Lower leg skin (tissue), 4 donors: ENCODE results near the gene RPTOR. TPM values are rescaled to one million over a fixed set of nuclear protein-coding genes. Genes with fewer than 3 reads are reported as not detected.

Source experiments
- DNase-seq, 2 donors: peaks; one replicate each; pipeline ENCODE4 v3.0.0-alpha.2; 2019; ENCODE audit warnings: low spot score in 2 of 2
- H3K4me3 ChIP-seq: fragments of 200-600 bp; sonication (generic); 2 replicates; pipeline ENCODE4 v1.5.1; 2017; ENCODE audit warnings: mild to moderate bottlenecking, low read depth; ENCODE audit not compliant: poor library complexity, severe bottlenecking
- POLR2A ChIP-seq, 2 donors: fragments of 450-650 bp; IDR thresholded peaks; one replicate each; pipeline ENCODE4 v1.6.1; 2016 to 2017; ENCODE audit warnings: antibody characterized with exemption in 2 of 2, mild to moderate bottlenecking in 1 of 2, moderate library complexity in 1 of 2
- WGBS, 2 donors: methylation state at CpG; one replicate each; pipeline ENCODE4 v1.1.5; 2018; 5-methylcytosine and 5-hydroxymethylcytosine counted together
- intact Hi-C: fragments of 100-400 bp; cut with DNase I; formaldehyde crosslinking; loops from one replicate; pipeline ENCODE4 v1.15.0; 2023; ENCODE audit warnings: low total_unique reads
- total RNA-seq, 4 donors: library from RNA; depleted of rRNA; stranded (reverse); fragments of >200 nt; gene quantifications; one replicate each; pipeline ENCODE4 v1.1.0, GENCODE V29; 2016
- TF ChIP-seq, protein P1 (sequence below), 3 donors: fragments of 450-650 bp; IDR thresholded peaks; one replicate each; pipeline ENCODE4 v1.5.1; 2016; ENCODE audit warnings: antibody characterized with exemption in 3 of 3, mild to moderate bottlenecking in 3 of 3, moderate library complexity in 2 of 3

RPTOR gene
- total RNA-seq, 4 donors from 2014 or later = 30.7 to 68.2 (median 39.8) TPM

DNA sequence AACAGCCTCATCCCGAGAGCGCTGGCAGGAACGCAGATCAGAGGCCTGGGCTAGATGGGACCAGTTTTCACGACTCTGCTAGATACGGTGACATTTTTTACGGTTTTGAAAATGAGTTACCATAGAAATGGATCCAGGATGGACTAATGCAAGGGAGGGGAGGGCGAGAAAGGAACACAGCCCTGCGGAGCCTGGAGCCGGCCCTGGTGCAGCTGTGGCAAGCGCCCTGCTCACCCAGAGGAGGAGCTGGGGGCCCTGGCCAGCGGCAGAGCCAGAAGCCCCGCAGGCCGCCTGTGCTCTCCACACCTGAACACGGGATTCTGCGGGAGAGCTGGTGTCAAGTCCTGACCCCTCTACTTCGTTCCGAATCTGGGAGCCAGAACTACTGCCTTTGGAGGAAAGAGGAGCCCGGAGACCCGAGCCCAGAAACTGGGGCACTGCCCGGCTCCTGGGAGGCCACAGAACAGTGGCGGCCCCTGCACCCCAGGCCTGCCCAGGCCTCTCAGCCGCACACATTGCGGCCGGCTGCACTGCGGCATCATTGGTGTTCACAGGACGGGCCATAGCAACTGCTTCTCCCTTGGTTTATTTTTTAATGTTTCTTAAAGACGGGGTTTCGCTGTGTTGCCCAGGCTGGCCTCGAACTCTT lies 358.4 kb downstream of the RPTOR start:
- TF ChIP-seq, protein P1, sequence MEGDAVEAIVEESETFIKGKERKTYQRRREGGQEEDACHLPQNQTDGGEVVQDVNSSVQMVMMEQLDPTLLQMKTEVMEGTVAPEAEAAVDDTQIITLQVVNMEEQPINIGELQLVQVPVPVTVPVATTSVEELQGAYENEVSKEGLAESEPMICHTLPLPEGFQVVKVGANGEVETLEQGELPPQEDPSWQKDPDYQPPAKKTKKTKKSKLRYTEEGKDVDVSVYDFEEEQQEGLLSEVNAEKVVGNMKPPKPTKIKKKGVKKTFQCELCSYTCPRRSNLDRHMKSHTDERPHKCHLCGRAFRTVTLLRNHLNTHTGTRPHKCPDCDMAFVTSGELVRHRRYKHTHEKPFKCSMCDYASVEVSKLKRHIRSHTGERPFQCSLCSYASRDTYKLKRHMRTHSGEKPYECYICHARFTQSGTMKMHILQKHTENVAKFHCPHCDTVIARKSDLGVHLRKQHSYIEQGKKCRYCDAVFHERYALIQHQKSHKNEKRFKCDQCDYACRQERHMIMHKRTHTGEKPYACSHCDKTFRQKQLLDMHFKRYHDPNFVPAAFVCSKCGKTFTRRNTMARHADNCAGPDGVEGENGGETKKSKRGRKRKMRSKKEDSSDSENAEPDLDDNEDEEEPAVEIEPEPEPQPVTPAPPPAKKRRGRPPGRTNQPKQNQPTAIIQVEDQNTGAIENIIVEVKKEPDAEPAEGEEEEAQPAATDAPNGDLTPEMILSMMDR (IDR thresholded peaks at IDR 0.05) = no peak
- TF ChIP-seq POLR2A (IDR thresholded peaks at IDR 0.05) = no peak
- DNase-seq = no peak
- intact Hi-C loops = no loop called here
- no peak overlapping the region for H3K4me3 ChIP-seq
- 91 to 96% methylated on average over 23 to 29 of the region's 29 CpGs for WGBS, 2 donors

- H3K4me3 ChIP-seq = no peak overlapping the region
- DNase-seq = no peak
- intact Hi-C loops = no loop called here
- 89 to 92% methylated on average over 30 of the region's 30 CpGs for WGBS, 2 donors
- no peak for TF ChIP-seq POLR2A (IDR thresholded peaks at IDR 0.05)
These were observed 359.6 kb downstream of the RPTOR start for GRCh38 chr17:80904036-80904753.

GRCh38 chr17:80905586-80906230 lies 361.1 kb downstream of the RPTOR start:
- H3K4me3 ChIP-seq = no peak overlapping the region
- WGBS, 2 donors = 95 to 96% methylated on average over 18 to 22 of the region's 22 CpGs
- no peak for TF ChIP-seq POLR2A (IDR thresholded peaks at IDR 0.05)
- TF ChIP-seq, protein P1 (IDR thresholded peaks at IDR 0.05) = no peak
- intact Hi-C loops = no loop called here
- DNase-seq = no peak

GRCh38 chr17:80906364-80907259 lies 362.0 kb downstream of the RPTOR start:
- H3K4me3 ChIP-seq = no peak overlapping the region
- intact Hi-C loops = no loop called here
- DNase-seq = no peak
- TF ChIP-seq POLR2A (IDR thresholded peaks at IDR 0.05) = no peak
- TF ChIP-seq, protein P1 (IDR thresholded peaks at IDR 0.05) = no peak
- 94 to 97% methylated on average over 34 to 38 of the region's 39 CpGs for WGBS, 2 donors

DNA sequence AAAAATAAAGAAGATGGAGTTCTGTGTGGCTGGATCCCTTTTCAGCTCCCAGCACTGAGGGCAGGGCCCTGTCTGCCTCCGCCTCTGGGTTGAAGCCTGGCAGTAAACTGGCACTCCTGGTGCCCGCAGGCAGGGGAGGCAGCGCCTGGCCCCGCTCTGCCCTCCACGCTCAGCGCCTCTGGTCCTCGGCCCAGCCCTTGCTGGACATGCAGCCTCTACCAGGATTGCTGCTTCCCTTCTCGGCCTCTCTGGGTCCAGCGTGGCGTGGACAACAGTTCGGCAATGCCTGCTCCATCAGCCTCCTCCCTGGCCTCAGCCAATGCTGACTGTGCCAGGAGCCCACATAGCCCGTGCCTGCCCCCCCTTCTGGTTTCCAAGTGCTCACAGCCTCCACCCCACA lies 362.6 kb downstream of the RPTOR start:
- intact Hi-C loops = no loop called here
- no peak for TF ChIP-seq POLR2A (IDR thresholded peaks at IDR 0.05)
- 88 to 93% methylated on average over 10 to 12 of the region's 12 CpGs for whole genome bisulfite sequencing, 2 donors
- no peak overlapping the region for H3K4me3 ChIP-seq
- no peak for DNase-seq

GRCh38 chr17:80908211-80908610 lies 363.6 kb downstream of the RPTOR start:
- intact Hi-C loops = no loop called here
- no peak for DNase-seq
- WGBS, 2 donors = 85 to 96% methylated on average over 12 of the region's 12 CpGs
- TF ChIP-seq POLR2A (IDR thresholded peaks at IDR 0.05) = no peak
- TF ChIP-seq, protein P1 (IDR thresholded peaks at IDR 0.05) = no peak
- no peak overlapping the region for H3K4me3 ChIP-seq
